Upper lobe of left lung (tissue), 4 donors: ENCODE results near the gene FBXL20.

ENCODE experiments used
- POLR2A ChIP-seq, 4 donors: fragments of 450-650 bp; IDR thresholded peaks; one replicate each; pipeline ENCODE4 v1.5.1; 2016 to 2017; ENCODE audit warnings: antibody characterized with exemption in 4 of 4, mild to moderate bottlenecking in 2 of 4
- POLR2AphosphoS5 ChIP-seq, 2 donors: sonication (generic); formaldehyde crosslinking; IDR thresholded peaks; one replicate each; pipeline ENCODE4 v1.5.1; 2017; ENCODE audit warnings: antibody characterized with exemption in 2 of 2

GRCh38 chr17:39391448-39391847 lies 10.0 kb downstream of the FBXL20 start:
- TF ChIP-seq POLR2A (IDR thresholded peaks at IDR 0.05) (no peak), POLR2AphosphoS5 (IDR thresholded peaks at IDR 0.05) (no peak)
